RPMI7951 (cell line): Measurements from ENCODE around the gene NELL2. TPM values are rescaled to one million over a fixed set of nuclear protein-coding genes. Genes with fewer than 3 reads are reported as not detected.

Experiments used
- DNase-seq: peaks from one replicate; pipeline ENCODE4 v3.0.0-alpha.2; 2012; ENCODE audit warnings: low read depth
- total RNA-seq: library from RNA; depleted of rRNA; stranded (reverse); fragments of >200 nt; shearing (Covaris generic); gene quantifications from 2 replicates; pipeline ENCODE4 v1.2.3, GENCODE V29; 2014

NELL2 gene
- total RNA-seq, 1 experiment from 2014 or later: under 0.01 TPM

- no peak for DNase-seq
Observed at GRCh38 chr12:44627387-44628166, 248.5 kb downstream of the NELL2 start.

- no peak for DNase-seq
Observed at GRCh38 chr12:44626883-44627282, 249.2 kb downstream of the NELL2 start.

GRCh38 chr12:44618946-44619345 is 257.2 kb downstream of the NELL2 start:
- DNase-seq: no peak

- DNase-seq: no peak
Observed at GRCh38 chr12:44616402-44616801, 259.7 kb downstream of the NELL2 start.

GRCh38 chr12:44611538-44611937 is 264.6 kb downstream of the NELL2 start:
- no peak for DNase-seq

- DNase-seq: no peak
Observed at GRCh38 chr12:44603701-44604100, 272.4 kb downstream of the NELL2 start.

GRCh38 chr12:44592626-44593025 is 283.5 kb downstream of the NELL2 start:
- DNase-seq: no peak

- no peak for DNase-seq
Observed at GRCh38 chr12:44589697-44590096, 286.4 kb downstream of the NELL2 start.

- DNase-seq: no peak
Observed at GRCh38 chr12:44588651-44589050, 287.5 kb downstream of the NELL2 start.

GRCh38 chr12:44584625-44585024 is 291.5 kb downstream of the NELL2 start:
- DNase-seq: no peak

GRCh38 chr12:44582521-44582920 is 293.6 kb downstream of the NELL2 start:
- no peak for DNase-seq

GRCh38 chr12:44581642-44582242 is 294.4 kb downstream of the NELL2 start:
- no peak for DNase-seq

GRCh38 chr12:44574586-44574985 is 301.5 kb downstream of the NELL2 start:
- DNase-seq: no peak

GRCh38 chr12:44573723-44574122 is 302.4 kb downstream of the NELL2 start:
- no peak for DNase-seq

- no peak for DNase-seq
Observed at GRCh38 chr12:44571006-44571550, 305.0 kb downstream of the NELL2 start.

- no peak for DNase-seq
Observed at GRCh38 chr12:44570036-44570583, 306.0 kb downstream of the NELL2 start.

- DNase-seq: no peak
Observed at GRCh38 chr12:44565163-44565562, 311.0 kb downstream of the NELL2 start.

GRCh38 chr12:44563486-44563885 is 312.6 kb downstream of the NELL2 start:
- no peak for DNase-seq

GRCh38 chr12:44558340-44559100 is 317.6 kb downstream of the NELL2 start:
- DNase-seq: no peak

- DNase-seq: no peak
Observed at GRCh38 chr12:44555454-44555853, 320.7 kb downstream of the NELL2 start.

- DNase-seq: no peak
Observed at GRCh38 chr12:44551631-44552030, 324.5 kb downstream of the NELL2 start.

GRCh38 chr12:44550377-44550776 is 325.7 kb downstream of the NELL2 start:
- DNase-seq: no peak
